NCI-H146 (cell line): ENCODE measurements around the gene OR2AJ1.

Experiments used
- DNase-seq: peaks from one replicate; lab custom pipeline; 2025; lab: John Stamatoyannopoulos, UW

The OR2AJ1 gene

GRCh38 chr1:247961791-247962190 is 37.1 kb downstream of the OR2AJ1 start:
- DNase-seq: no peak

GRCh38 chr1:247962911-247963588 is 38.4 kb downstream of the OR2AJ1 start:
- DNase-seq: no peak

GRCh38 chr1:247964933-247965332 is 40.2 kb downstream of the OR2AJ1 start, which contains the start of gene OR2AK2:
Gene OR2AK2, plus strand, starts transcription at chr1:247965233. Its CDS starts 144 bp downstream, at chr1:247965377.
- no peak for DNase-seq

- DNase-seq: no peak
These were observed 42.0 kb downstream of the OR2AJ1 start for GRCh38 chr1:247966532-247967204.
